Nephron (organoid): ENCODE measurements around the gene SPSB3.

Experiments
- H3K27ac Mint-ChIP-seq, 3 experiments: 2 replicates each; pipeline ENCODE4 v1.8.0; 2020; ENCODE audit warnings: mixed read lengths in 3 of 3, mild to moderate bottlenecking in 2 of 3, moderate library complexity in 1 of 3
- H3K27me3 Mint-ChIP-seq: 2 replicates; pipeline ENCODE4 v1.8.0; 2021; ENCODE audit warnings: low read depth, mild to moderate bottlenecking, moderate library complexity, mixed read lengths
- H3K36me3 Mint-ChIP-seq: 2 replicates; pipeline ENCODE4 v1.8.0; 2020; ENCODE audit warnings: low read depth, mixed read lengths
- H3K4me1 Mint-ChIP-seq: 2 replicates; pipeline ENCODE4 v1.8.0; 2020; ENCODE audit warnings: mixed read lengths
- H3K4me3 Mint-ChIP-seq, 3 experiments: 2 replicates each; pipeline ENCODE4 v1.8.0; 2020; ENCODE audit warnings: mild to moderate bottlenecking in 3 of 3, mixed read lengths in 3 of 3, moderate library complexity in 2 of 3
- H3K9me3 Mint-ChIP-seq: 2 replicates; pipeline ENCODE4 v1.8.0; 2020; ENCODE audit warnings: mixed read lengths
- TF ChIP-seq, protein P1 (sequence below), 3 experiments: fragments of 200-600 bp; sonication (generic); IDR thresholded peaks; one replicate each; pipeline ENCODE4 v1.5.0; 2021; ENCODE audit warnings: antibody characterized with exemption in 3 of 3; ENCODE audit not compliant: unreplicated experiment in 3 of 3

SPSB3 gene

DNA sequence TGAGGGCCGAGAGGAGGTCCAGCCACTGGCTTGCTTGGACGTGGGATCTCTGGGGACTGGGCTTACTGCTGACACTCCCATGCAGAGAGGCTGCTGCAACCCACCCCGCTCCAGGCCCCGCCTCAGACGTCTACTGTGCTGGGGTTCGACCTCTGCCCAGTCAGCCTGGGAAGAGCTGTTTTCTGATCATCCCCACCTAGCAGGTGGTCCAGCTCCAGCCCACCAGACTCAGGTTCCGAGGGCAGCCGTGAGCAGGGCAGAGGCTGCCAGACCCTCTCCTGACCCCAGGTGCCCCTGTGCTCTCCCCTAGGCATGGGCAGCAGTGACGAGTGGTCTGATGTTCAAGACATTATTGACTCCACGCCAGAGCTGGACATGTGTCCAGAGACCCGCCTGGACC, 34.4 kb downstream of the SPSB3 start:
- no peak overlapping the region for H3K4me3 Mint-ChIP-seq
- TF ChIP-seq, protein P1, sequence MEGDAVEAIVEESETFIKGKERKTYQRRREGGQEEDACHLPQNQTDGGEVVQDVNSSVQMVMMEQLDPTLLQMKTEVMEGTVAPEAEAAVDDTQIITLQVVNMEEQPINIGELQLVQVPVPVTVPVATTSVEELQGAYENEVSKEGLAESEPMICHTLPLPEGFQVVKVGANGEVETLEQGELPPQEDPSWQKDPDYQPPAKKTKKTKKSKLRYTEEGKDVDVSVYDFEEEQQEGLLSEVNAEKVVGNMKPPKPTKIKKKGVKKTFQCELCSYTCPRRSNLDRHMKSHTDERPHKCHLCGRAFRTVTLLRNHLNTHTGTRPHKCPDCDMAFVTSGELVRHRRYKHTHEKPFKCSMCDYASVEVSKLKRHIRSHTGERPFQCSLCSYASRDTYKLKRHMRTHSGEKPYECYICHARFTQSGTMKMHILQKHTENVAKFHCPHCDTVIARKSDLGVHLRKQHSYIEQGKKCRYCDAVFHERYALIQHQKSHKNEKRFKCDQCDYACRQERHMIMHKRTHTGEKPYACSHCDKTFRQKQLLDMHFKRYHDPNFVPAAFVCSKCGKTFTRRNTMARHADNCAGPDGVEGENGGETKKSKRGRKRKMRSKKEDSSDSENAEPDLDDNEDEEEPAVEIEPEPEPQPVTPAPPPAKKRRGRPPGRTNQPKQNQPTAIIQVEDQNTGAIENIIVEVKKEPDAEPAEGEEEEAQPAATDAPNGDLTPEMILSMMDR (IDR thresholded peaks at IDR 0.05; ENCODE audit: unreplicated experiment in 3 of 3) = no peak
- no peaks in the 10 kb centered on the region for H3K9me3 Mint-ChIP-seq
- H3K27ac Mint-ChIP-seq = no peak overlapping the region
- no peaks in the 10 kb centered on the region for H3K4me1 Mint-ChIP-seq
- peaks cover 22% of the 10 kb centered on the region for H3K36me3 Mint-ChIP-seq
- no peaks in the 10 kb centered on the region for H3K27me3 Mint-ChIP-seq

DNA sequence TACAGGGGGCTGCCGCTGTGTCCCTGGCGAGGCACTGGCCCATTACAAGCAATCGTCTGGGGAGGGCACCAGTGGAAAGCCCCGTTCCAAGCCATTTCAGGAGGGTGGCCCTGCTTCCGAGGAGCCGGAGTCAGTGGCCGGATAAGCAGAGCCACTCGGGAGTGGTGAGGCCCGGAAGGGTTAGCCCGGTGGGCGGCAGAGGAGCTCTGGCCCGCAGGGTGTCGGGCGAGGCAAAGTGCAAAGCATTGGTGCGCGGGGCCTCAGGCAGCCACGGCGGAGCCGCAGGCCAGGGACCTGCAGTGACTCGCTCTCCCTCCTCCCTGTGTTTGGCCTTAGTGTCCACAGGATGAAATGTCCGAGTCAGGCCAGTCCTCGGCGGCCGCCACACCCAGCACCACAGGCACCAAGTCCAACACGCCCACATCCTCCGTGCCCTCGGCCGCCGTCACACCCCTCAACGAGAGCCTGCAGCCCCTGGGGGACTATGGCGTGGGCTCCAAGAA, 35.6 kb downstream of the SPSB3 start:
- no peaks in the 10 kb centered on the region for H3K9me3 Mint-ChIP-seq
- H3K36me3 Mint-ChIP-seq = peaks cover 14% of the 10 kb centered on the region
- TF ChIP-seq, protein P1 (IDR thresholded peaks at IDR 0.05; ENCODE audit: unreplicated experiment in 3 of 3) = no peak
- no peaks in the 10 kb centered on the region for H3K4me1 Mint-ChIP-seq
- no peak overlapping the region for H3K27ac Mint-ChIP-seq
- H3K27me3 Mint-ChIP-seq = no peaks in the 10 kb centered on the region
- H3K4me3 Mint-ChIP-seq = no peak overlapping the region

DNA sequence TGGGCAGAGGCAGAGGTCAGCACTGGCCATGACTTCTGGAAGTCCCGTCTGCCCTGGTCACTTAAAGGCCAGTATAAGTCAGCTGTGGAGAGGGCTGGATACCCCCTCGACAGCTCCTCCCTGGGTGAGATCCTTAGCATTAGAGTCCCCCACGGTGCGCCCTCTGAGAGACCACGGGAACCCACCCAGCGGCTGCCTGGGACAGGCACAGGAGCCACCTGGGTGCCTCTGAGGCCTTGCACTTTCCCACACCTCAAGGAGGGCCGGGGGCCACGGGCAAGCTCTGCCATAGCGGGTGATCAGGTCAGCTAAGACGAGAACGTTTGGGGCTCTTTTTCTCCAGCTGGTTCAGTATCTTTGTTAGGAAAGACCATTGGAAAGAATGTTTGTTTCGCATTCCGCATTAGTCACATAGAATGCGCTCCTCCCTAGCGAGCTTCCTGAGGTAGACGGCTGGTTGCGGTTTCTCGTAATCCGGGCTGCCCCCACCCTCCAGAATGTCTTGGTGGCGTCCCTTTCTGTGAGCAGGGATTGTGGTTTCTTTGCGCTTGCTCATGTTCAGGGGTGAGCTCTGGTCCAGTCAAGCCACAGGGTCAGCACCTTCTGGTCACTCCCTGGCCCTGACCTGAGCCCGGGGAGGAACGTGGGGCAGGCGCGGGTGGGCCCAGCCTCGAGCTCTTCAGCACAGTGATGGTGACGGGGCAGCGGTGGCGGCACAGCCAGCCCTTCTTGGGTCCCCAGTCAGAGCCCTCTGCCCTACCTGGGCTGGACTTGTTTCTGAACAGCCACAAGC, 36.3 kb downstream of the SPSB3 start:
- no peaks in the 10 kb centered on the region for H3K9me3 Mint-ChIP-seq
- no peaks in the 10 kb centered on the region for H3K27me3 Mint-ChIP-seq
- H3K27ac Mint-ChIP-seq = peak overlapping the region in 2 of 3 experiments; percentile 41 to 42
- TF ChIP-seq, protein P1 (IDR thresholded peaks at IDR 0.05; ENCODE audit: unreplicated experiment in 3 of 3) = no peak
- no peaks in the 10 kb centered on the region for H3K4me1 Mint-ChIP-seq
- peaks cover 8% of the 10 kb centered on the region for H3K36me3 Mint-ChIP-seq
- no peak overlapping the region for H3K4me3 Mint-ChIP-seq

DNA sequence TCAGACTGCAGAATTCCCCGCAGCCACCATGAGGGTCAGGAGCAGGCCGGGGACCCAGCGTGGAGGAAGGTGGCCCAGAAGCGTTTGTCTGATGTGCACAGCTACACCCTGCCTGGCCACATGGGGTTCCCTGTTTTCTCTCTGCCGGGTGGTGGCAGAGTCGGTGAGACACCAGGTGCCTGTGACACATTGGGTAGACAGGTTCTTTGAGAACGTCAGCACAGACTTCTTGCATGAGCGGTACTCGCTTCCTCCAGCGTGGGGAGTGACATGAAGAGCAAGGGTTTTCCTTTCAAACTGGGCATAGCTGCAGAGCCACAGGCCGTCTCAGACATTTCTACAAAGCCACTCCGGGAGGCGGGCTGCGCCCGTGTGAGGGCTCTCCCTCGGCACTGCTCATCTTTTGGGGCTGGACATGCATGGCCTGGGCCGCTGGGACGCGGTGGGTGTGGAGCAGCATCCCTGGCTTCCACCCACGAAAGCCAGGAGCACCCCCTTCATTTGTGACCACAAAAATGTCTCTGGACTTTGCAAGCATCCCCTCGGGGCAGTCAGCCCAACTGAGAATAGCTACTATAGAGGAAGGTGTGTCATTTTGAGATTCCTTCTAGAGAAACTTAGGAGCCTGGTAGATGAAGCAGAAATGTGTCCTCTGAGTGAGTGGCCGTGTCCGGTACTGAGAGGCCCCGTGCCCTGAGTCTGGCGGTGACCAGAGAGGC, 37.0 kb downstream of the SPSB3 start:
- no peaks in the 10 kb centered on the region for H3K4me1 Mint-ChIP-seq
- H3K9me3 Mint-ChIP-seq = no peaks in the 10 kb centered on the region
- TF ChIP-seq, protein P1 (IDR thresholded peaks at IDR 0.05; ENCODE audit: unreplicated experiment in 3 of 3) = no peak
- peak overlapping the region in 1 of 3 experiments; percentile 42 for H3K27ac Mint-ChIP-seq
- no peaks in the 10 kb centered on the region for H3K27me3 Mint-ChIP-seq
- H3K36me3 Mint-ChIP-seq = peaks cover 8% of the 10 kb centered on the region
- no peak overlapping the region for H3K4me3 Mint-ChIP-seq

DNA sequence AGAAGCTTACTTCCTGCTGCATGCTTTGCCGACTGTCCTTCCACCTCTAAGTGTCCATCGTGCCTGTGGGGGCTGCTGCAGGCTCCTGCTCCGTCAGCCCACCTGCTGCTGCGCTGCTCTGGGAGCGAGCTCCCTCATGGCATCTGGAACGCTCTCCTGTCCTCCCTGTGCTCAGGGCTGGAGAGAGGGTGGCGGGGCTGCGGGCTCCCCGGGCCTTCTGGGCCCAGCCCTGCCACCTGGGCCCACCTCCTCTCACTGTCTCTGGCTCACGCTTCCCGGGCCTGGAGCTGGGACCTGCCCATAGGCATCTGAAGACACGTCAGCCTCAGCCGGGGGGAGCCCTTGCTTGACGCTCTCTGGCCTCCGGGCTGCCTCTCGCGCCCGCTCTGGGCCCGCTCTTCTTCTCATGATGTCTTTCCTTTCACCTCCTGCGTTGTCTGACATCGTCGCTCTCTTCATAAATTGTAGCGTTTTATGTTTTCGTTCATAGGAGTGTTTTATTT, 38.0 kb downstream of the SPSB3 start:
- H3K9me3 Mint-ChIP-seq = no peaks in the 10 kb centered on the region
- no peaks in the 10 kb centered on the region for H3K27me3 Mint-ChIP-seq
- TF ChIP-seq, protein P1 (IDR thresholded peaks at IDR 0.05; ENCODE audit: unreplicated experiment in 3 of 3) = no peak
- H3K4me3 Mint-ChIP-seq = no peak overlapping the region
- H3K36me3 Mint-ChIP-seq = peaks cover 8% of the 10 kb centered on the region
- H3K27ac Mint-ChIP-seq = no peak overlapping the region
- no peaks in the 10 kb centered on the region for H3K4me1 Mint-ChIP-seq
